ENCODE data around the gene PTPRN.

GRCh38 chr2:219253753-219254589 is 55.2 kb downstream of the PTPRN start, which contains the start of gene TUBA4A:
- TF ChIP-seq, protein P1, sequence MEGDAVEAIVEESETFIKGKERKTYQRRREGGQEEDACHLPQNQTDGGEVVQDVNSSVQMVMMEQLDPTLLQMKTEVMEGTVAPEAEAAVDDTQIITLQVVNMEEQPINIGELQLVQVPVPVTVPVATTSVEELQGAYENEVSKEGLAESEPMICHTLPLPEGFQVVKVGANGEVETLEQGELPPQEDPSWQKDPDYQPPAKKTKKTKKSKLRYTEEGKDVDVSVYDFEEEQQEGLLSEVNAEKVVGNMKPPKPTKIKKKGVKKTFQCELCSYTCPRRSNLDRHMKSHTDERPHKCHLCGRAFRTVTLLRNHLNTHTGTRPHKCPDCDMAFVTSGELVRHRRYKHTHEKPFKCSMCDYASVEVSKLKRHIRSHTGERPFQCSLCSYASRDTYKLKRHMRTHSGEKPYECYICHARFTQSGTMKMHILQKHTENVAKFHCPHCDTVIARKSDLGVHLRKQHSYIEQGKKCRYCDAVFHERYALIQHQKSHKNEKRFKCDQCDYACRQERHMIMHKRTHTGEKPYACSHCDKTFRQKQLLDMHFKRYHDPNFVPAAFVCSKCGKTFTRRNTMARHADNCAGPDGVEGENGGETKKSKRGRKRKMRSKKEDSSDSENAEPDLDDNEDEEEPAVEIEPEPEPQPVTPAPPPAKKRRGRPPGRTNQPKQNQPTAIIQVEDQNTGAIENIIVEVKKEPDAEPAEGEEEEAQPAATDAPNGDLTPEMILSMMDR (IDR thresholded peaks at IDR 0.05): peak; percentile 17 to 81 (median 44)
- TF ChIP-seq POLR2A (IDR thresholded peaks at IDR 0.05): peak; percentile 100
- peak; percentile 98 for TF ChIP-seq POLR2AphosphoS5 (IDR thresholded peaks at IDR 0.05)

Data from prostate gland (tissue), 2 donors.